Measurements from ENCODE around the gene PRPS1. TPM values are rescaled to one million over a fixed set of nuclear protein-coding genes. Genes with fewer than 3 reads are reported as not detected.

PRPS1 gene
- total and polyA plus RNA-seq, 2 experiments from 2014 or later: 91.1 to 149 TPM

- TF ChIP-seq, protein P1, sequence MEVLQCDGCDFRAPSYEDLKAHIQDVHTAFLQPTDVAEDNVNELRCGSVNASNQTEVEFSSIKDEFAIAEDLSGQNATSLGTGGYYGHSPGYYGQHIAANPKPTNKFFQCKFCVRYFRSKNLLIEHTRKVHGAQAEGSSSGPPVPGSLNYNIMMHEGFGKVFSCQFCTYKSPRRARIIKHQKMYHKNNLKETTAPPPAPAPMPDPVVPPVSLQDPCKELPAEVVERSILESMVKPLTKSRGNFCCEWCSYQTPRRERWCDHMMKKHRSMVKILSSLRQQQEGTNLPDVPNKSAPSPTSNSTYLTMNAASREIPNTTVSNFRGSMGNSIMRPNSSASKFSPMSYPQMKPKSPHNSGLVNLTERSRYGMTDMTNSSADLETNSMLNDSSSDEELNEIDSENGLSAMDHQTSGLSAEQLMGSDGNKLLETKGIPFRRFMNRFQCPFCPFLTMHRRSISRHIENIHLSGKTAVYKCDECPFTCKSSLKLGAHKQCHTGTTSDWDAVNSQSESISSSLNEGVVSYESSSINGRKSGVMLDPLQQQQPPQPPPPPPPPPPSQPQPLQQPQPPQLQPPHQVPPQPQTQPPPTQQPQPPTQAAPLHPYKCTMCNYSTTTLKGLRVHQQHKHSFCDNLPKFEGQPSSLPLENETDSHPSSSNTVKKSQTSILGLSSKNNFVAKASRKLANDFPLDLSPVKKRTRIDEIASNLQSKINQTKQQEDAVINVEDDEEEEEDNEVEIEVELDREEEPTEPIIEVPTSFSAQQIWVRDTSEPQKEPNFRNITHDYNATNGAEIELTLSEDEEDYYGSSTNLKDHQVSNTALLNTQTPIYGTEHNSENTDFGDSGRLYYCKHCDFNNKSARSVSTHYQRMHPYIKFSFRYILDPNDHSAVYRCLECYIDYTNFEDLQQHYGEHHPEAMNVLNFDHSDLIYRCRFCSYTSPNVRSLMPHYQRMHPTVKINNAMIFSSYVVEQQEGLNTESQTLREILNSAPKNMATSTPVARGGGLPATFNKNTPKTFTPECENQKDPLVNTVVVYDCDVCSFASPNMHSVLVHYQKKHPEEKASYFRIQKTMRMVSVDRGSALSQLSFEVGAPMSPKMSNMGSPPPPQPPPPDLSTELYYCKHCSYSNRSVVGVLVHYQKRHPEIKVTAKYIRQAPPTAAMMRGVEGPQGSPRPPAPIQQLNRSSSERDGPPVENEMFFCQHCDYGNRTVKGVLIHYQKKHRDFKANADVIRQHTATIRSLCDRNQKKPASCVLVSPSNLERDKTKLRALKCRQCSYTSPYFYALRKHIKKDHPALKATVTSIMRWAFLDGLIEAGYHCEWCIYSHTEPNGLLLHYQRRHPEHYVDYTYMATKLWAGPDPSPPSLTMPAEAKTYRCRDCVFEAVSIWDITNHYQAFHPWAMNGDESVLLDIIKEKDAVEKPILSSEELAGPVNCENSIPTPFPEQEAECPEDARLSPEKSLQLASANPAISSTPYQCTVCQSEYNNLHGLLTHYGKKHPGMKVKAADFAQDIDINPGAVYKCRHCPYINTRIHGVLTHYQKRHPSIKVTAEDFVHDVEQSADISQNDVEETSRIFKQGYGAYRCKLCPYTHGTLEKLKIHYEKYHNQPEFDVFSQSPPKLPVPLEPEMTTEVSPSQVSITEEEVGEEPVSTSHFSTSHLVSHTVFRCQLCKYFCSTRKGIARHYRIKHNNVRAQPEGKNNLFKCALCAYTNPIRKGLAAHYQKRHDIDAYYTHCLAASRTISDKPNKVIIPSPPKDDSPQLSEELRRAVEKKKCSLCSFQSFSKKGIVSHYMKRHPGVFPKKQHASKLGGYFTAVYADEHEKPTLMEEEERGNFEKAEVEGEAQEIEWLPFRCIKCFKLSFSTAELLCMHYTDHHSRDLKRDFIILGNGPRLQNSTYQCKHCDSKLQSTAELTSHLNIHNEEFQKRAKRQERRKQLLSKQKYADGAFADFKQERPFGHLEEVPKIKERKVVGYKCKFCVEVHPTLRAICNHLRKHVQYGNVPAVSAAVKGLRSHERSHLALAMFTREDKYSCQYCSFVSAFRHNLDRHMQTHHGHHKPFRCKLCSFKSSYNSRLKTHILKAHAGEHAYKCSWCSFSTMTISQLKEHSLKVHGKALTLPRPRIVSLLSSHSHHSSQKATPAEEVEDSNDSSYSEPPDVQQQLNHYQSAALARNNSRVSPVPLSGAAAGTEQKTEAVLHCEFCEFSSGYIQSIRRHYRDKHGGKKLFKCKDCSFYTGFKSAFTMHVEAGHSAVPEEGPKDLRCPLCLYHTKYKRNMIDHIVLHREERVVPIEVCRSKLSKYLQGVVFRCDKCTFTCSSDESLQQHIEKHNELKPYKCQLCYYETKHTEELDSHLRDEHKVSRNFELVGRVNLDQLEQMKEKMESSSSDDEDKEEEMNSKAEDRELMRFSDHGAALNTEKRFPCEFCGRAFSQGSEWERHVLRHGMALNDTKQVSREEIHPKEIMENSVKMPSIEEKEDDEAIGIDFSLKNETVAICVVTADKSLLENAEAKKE (CRISPR knock-in tag; IDR thresholded peaks at IDR 0.05): no peak
Measured at GRCh38 chrX:107646735-107647134, 18.4 kb downstream of the PRPS1 start (continued).

DNA sequence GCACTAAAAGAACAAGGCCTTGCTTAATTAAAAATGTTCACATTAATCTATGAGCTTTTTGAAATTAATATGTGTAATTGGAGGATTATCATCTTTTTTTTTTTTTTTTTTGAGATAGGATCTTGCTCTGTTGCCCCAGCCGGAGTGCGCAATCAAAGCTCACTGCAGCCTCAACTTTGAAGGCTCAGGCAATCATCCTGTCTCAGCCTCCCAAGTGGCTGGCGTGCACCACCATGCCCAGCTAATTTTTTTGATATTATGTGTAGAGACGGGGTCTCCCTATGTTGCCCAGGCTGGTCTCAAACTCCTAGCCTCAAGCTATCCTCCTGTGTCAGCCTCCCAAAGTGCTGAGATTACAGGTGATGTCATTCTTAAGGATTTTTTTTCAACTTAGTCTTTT is 20.0 kb downstream of the PRPS1 start:
- no peak overlapping the region for H3K4me2 ChIP-seq
- H2AFZ ChIP-seq: no peak overlapping the region
- peaks cover 5% of the 10 kb centered on the region; the same call in 1 of the 2 replicates for H3K36me3 ChIP-seq (ENCODE audit: insufficient read depth)
- H3K4me3 ChIP-seq: no peak overlapping the region
- no peak for ATAC-seq
- H3F3A ChIP-seq (replicated peaks; ENCODE audit: low read depth): no peaks in the 10 kb centered on the region
- no peak overlapping the region for H3K27ac Mint-ChIP-seq
- H3K27me3 Mint-ChIP-seq (ENCODE audit: insufficient read depth, low read depth, poor library complexity): no peaks in the 10 kb centered on the region
- H3K4me1 ChIP-seq (ENCODE audit: insufficient read depth): no peaks in the 10 kb centered on the region
- H3K27me3 ChIP-seq (ENCODE audit: insufficient read depth): no peaks in the 10 kb centered on the region
- no peak overlapping the region for H3K4me3 Mint-ChIP-seq
- DNase-seq (ENCODE audit: low spot score): no peak
- no peaks in the 10 kb centered on the region for H4K20me1 ChIP-seq (replicated peaks; ENCODE audit: insufficient read depth)
- H3K9me3 Mint-ChIP-seq: no peaks in the 10 kb centered on the region
- H3K4me1 Mint-ChIP-seq: peaks cover 3% of the 10 kb centered on the region; the same call in 2 of the 3 replicates
- no peaks in the 10 kb centered on the region for H3K9me2 ChIP-seq (ENCODE audit: insufficient read depth)
- peaks cover 61% of the 10 kb centered on the region for H3K36me3 Mint-ChIP-seq (ENCODE audit: low read depth)
- H3K27ac ChIP-seq (ENCODE audit: low read depth): no peak overlapping the region
- no peaks in the 10 kb centered on the region for H3K79me2 ChIP-seq (replicated peaks; ENCODE audit: insufficient read depth)
- TF ChIP-seq ZNF331 (CRISPR knock-in tag; IDR thresholded peaks at IDR 0.05; ENCODE audit: low read depth) (no peak), NANOG (IDR thresholded peaks at IDR 0.05; ENCODE audit: borderline replicate concordance) (no peak), POLR2AphosphoS5 (IDR thresholded peaks at IDR 0.05; ENCODE audit: low read depth) (no peak), CREB1 (CRISPR knock-in tag; IDR thresholded peaks at IDR 0.05; ENCODE audit: low read depth) (no peak), EZH2 (IDR thresholded peaks at IDR 0.05; ENCODE audit: low read depth, unreplicated experiment) (no peak), STAT1 (IDR thresholded peaks at IDR 0.05; ENCODE audit: unreplicated experiment) (no peak), EZH2phosphoT487 (IDR thresholded peaks at IDR 0.05; ENCODE audit: unreplicated experiment) (no peak), ZNF114 (CRISPR knock-in tag; IDR thresholded peaks at IDR 0.05) (no peak), JUNB (IDR thresholded peaks at IDR 0.05; ENCODE audit: unreplicated experiment) (no peak), REST (IDR thresholded peaks at IDR 0.05; ENCODE audit: unreplicated experiment) (no peak)
- TF ChIP-seq, protein P2, sequence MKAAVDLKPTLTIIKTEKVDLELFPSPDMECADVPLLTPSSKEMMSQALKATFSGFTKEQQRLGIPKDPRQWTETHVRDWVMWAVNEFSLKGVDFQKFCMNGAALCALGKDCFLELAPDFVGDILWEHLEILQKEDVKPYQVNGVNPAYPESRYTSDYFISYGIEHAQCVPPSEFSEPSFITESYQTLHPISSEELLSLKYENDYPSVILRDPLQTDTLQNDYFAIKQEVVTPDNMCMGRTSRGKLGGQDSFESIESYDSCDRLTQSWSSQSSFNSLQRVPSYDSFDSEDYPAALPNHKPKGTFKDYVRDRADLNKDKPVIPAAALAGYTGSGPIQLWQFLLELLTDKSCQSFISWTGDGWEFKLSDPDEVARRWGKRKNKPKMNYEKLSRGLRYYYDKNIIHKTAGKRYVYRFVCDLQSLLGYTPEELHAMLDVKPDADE (IDR thresholded peaks at IDR 0.05): no peak
- TF ChIP-seq, protein P3, sequence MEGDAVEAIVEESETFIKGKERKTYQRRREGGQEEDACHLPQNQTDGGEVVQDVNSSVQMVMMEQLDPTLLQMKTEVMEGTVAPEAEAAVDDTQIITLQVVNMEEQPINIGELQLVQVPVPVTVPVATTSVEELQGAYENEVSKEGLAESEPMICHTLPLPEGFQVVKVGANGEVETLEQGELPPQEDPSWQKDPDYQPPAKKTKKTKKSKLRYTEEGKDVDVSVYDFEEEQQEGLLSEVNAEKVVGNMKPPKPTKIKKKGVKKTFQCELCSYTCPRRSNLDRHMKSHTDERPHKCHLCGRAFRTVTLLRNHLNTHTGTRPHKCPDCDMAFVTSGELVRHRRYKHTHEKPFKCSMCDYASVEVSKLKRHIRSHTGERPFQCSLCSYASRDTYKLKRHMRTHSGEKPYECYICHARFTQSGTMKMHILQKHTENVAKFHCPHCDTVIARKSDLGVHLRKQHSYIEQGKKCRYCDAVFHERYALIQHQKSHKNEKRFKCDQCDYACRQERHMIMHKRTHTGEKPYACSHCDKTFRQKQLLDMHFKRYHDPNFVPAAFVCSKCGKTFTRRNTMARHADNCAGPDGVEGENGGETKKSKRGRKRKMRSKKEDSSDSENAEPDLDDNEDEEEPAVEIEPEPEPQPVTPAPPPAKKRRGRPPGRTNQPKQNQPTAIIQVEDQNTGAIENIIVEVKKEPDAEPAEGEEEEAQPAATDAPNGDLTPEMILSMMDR (conservative IDR thresholded peaks at IDR 0.05; ENCODE audit: low read depth in 2 of 2): no peak
